Astrocyte of the spinal cord (primary cell): Measurements from ENCODE around the gene SEL1L3.

Experiments used
- DNase-seq: peaks from one replicate; pipeline ENCODE4 v3.0.0; 2011; ENCODE audit warnings: low read depth, low spot score
- H3K4me3 ChIP-seq: 2 replicates; pipeline ENCODE4 v1.5.1; 2011; ENCODE audit warnings: low read depth, mild to moderate bottlenecking, low read length, moderate library complexity
- in situ Hi-C: cut with HindIII; loops from 2 replicates; pipeline ENCODE4 v1.10.0; 2017; ENCODE audit warnings: low sequenced_read_pairs
- TF ChIP-seq, protein P1 (sequence below): IDR thresholded peaks from 2 replicates; pipeline ENCODE4 v1.5.1; 2012; ENCODE audit warnings: low read depth, mild to moderate bottlenecking, low read length, inconsistent platforms

SEL1L3 gene

GRCh38 chr4:25792200-25792791 lies 70.5 kb downstream of the SEL1L3 start:
- H3K4me3 ChIP-seq: no peak overlapping the region
- in situ Hi-C loops: no loop called here
- TF ChIP-seq, protein P1, sequence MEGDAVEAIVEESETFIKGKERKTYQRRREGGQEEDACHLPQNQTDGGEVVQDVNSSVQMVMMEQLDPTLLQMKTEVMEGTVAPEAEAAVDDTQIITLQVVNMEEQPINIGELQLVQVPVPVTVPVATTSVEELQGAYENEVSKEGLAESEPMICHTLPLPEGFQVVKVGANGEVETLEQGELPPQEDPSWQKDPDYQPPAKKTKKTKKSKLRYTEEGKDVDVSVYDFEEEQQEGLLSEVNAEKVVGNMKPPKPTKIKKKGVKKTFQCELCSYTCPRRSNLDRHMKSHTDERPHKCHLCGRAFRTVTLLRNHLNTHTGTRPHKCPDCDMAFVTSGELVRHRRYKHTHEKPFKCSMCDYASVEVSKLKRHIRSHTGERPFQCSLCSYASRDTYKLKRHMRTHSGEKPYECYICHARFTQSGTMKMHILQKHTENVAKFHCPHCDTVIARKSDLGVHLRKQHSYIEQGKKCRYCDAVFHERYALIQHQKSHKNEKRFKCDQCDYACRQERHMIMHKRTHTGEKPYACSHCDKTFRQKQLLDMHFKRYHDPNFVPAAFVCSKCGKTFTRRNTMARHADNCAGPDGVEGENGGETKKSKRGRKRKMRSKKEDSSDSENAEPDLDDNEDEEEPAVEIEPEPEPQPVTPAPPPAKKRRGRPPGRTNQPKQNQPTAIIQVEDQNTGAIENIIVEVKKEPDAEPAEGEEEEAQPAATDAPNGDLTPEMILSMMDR: peak; percentile 38
- no peak for DNase-seq

GRCh38 chr4:25790024-25790423 lies 72.8 kb downstream of the SEL1L3 start:
- H3K4me3 ChIP-seq: no peak overlapping the region
- DNase-seq: no peak
- in situ Hi-C loops: no loop called here
- TF ChIP-seq, protein P1: no peak

DNA sequence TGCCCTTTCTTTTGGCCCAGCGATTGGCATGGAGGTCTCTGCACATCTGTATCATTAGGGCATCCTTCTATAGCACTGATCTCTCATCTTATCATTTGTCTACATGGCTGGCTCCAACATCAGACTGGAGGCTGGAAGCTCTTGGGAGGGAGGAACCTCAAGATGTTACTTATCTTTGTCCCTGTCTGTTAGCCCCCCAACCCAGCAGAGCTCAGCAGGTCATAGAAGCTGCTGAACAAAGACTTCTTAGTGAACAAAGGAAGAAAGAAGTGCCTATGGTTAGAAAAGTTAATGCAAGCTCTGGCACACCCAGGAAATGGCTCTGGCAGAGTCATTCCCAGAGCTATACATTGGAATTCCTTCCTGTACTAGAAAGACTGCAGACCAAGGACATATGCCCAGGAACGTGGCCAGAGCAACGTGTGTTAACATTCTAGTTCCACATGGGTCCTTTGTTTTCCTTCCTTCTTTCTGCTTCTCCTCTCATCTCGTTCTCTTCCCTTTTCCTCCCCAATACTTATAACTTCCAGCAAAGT lies 74.0 kb downstream of the SEL1L3 start:
- no peak for DNase-seq
- in situ Hi-C loops: no loop called here
- H3K4me3 ChIP-seq: no peak overlapping the region
- TF ChIP-seq, protein P1: no peak

- in situ Hi-C loops: no loop called here
- DNase-seq: peak; percentile 17
- TF ChIP-seq, protein P1: no peak
- H3K4me3 ChIP-seq: no peak overlapping the region
These were observed 76.2 kb downstream of the SEL1L3 start for GRCh38 chr4:25786497-25787065.

DNA sequence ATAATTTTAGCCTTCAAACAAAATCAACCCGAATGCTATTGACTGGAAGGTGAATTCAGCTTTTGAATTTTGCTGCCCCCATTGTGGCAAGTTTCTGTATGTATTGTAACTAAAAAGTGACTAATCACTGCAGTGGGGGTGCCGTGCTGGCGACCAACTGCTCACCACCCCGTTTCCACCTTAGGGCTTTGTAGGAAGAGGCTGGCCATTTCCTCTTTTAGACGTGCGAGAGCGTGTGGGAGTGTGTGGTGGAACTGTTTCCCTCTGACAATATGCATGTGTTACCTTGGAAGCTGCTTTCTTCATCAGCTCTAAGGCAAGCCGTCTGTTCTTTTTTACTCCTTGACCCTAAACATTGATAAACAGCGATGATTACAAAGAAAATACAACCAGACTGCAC lies 78.8 kb downstream of the SEL1L3 start:
- TF ChIP-seq, protein P1: no peak
- no peak overlapping the region for H3K4me3 ChIP-seq
- no peak for DNase-seq
- in situ Hi-C loops: no loop called here

DNA sequence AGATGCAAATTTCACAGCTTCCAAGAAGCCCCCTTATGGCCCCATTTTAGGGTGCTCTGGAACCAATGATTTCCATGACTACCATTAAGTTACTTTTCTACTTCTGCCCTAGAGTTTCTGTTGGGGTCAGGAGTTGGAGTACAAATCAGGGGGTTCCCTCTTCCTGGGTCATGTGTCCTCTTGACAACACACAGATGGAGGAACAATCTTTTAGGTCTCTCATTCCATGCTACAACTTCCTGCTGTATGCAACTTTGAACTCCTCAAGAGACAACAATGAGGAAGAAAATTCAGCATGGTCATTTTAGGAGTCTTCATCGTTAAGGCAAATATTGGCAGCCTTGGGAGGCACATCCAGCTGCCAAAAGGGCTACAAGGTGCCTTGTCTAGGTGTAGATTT lies 79.7 kb downstream of the SEL1L3 start:
- in situ Hi-C loops: no loop called here
- no peak for DNase-seq
- TF ChIP-seq, protein P1: no peak
- H3K4me3 ChIP-seq: no peak overlapping the region
